Mesendoderm (in vitro differentiated cells): ENCODE measurements around the gene KDELR1.
A peak's percentile ranks its signal among the peaks of the same experiment; 100 is the strongest.

ENCODE experiments used
- DNase-seq: peaks from one replicate; pipeline ENCODE4 v3.0.0; 2013
- H2AK5ac ChIP-seq: 2 replicates; pipeline ENCODE4 v1.6.1; 2013; ENCODE audit warnings: low read length, inconsistent platforms
- H2BK120ac ChIP-seq: 2 replicates; pipeline ENCODE4 v1.6.1; 2013; ENCODE audit warnings: low read depth, mild to moderate bottlenecking, low read length, moderate library complexity, mixed read lengths
- H2BK15ac ChIP-seq: replicated peaks from 2 replicates; pipeline ENCODE4 v1.6.1; 2013; ENCODE audit warnings: low read depth, mild to moderate bottlenecking, moderate library complexity
- H2BK5ac ChIP-seq: 2 replicates; pipeline ENCODE4 v1.6.1; 2013; ENCODE audit warnings: low read length, inconsistent platforms
- H3K18ac ChIP-seq: 2 replicates; pipeline ENCODE4 v1.6.1; 2013; ENCODE audit warnings: mild to moderate bottlenecking, low read length, mixed read lengths
- H3K23ac ChIP-seq: one replicate; pipeline ENCODE4 v1.6.1; 2013; ENCODE audit warnings: low read length
- H3K27ac ChIP-seq: 2 replicates; pipeline ENCODE4 v1.5.1; 2013; ENCODE audit warnings: low read depth, mild to moderate bottlenecking, inconsistent platforms, low read length, moderate library complexity
- H3K27me3 ChIP-seq: 2 replicates; pipeline ENCODE4 v1.6.1; 2013; ENCODE audit warnings: low read length, control low read depth, mild to moderate bottlenecking, inconsistent platforms; ENCODE audit not compliant: insufficient read depth, poor library complexity
- H3K36me3 ChIP-seq: 2 replicates; pipeline ENCODE4 v1.6.1; 2013; ENCODE audit warnings: low read length, inconsistent platforms; ENCODE audit not compliant: control insufficient read depth, insufficient read depth
- H3K4ac ChIP-seq: one replicate; pipeline ENCODE4 v1.6.1; 2013; ENCODE audit warnings: low read depth, mild to moderate bottlenecking, low read length, moderate library complexity
- H3K4me1 ChIP-seq: 2 replicates; pipeline ENCODE4 v1.6.1; 2013; ENCODE audit warnings: low read depth, low read length, inconsistent platforms; ENCODE audit not compliant: control insufficient read depth
- H3K4me2 ChIP-seq: 2 replicates; pipeline ENCODE4 v1.6.1; 2013; ENCODE audit warnings: low read length
- H3K4me3 ChIP-seq: 2 replicates; pipeline ENCODE4 v1.5.1; 2013; ENCODE audit warnings: mild to moderate bottlenecking, low read length
- H3K56ac ChIP-seq: one replicate; pipeline ENCODE4 v1.6.1; 2013; ENCODE audit warnings: low read length
- H3K79me1 ChIP-seq: 2 replicates; pipeline ENCODE4 v1.6.1; 2013; ENCODE audit warnings: low read length, inconsistent platforms
- H3K79me2 ChIP-seq: 2 replicates; pipeline ENCODE4 v1.6.1; 2013; ENCODE audit warnings: mild to moderate bottlenecking, low read length; ENCODE audit not compliant: control insufficient read depth, insufficient read depth
- H3K9ac ChIP-seq: 2 replicates; pipeline ENCODE4 v1.6.1; 2013; ENCODE audit warnings: low read length, inconsistent platforms
- H4K5ac ChIP-seq: one replicate; pipeline ENCODE4 v1.6.1; 2013; ENCODE audit warnings: low read length
- H4K8ac ChIP-seq: one replicate; pipeline ENCODE4 v1.6.1; 2013; ENCODE audit warnings: low read depth, mild to moderate bottlenecking, control low read depth, low read length, moderate library complexity
- WGBS: extraction: QIAGEN DNeasy Blood & Tissue Kit; methylation state at CpG from one replicate; pipeline ENCODE4 v1.1.7; 2013; ENCODE audit warnings: low lambda C conversion rate, missing lambda C conversion rate; ENCODE audit not compliant: insufficient coverage; ENCODE audit errors: extremely low coverage; 5-methylcytosine and 5-hydroxymethylcytosine counted together

KDELR1 gene

DNA sequence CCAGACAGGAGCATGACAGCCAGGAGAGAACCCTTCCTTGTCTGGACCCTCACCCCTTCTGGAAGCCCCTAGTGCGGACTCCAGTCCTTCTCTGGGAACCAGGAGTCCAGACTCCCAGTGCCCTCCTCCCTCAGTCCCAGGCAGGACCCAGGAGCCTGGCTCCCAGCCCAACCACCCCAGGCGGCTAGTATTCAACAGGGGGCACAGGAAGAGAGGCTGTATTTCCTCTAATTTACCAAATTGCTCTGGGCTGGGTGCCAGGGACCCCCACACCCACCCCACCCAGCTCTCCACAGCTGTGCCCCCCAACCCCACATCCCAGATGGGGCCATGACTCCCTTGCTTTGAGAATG is 5.4 kb upstream of the KDELR1 start:
- Histone ChIP-seq H4K8ac (no peak overlapping the region), H3K36me3 (no peaks in the 10 kb centered on the region), H4K5ac (no peak overlapping the region), H3K27ac (no peak overlapping the region), H3K4me1 (peaks cover 5% of the 10 kb centered on the region), H3K18ac (no peak overlapping the region), H3K4me3 (no peak overlapping the region), H3K9ac (no peak overlapping the region), H3K4ac (no peak overlapping the region), H3K79me1 (no peaks in the 10 kb centered on the region), H3K56ac (no peak overlapping the region), H2BK5ac (no peak overlapping the region), H3K4me2 (no peak overlapping the region), H3K23ac (no peak overlapping the region), H3K79me2 (no peaks in the 10 kb centered on the region), H2BK120ac (no peak overlapping the region), H2AK5ac (no peak overlapping the region), H2BK15ac (no peak overlapping the region), H3K27me3 (peaks cover 15% of the 10 kb centered on the region)
- DNase-seq, result no peak
- WGBS, result no CpG with 5 or more reads among the region's 2 CpGs

GRCh38 chr19:48396016-48396823 is 4.9 kb upstream of the KDELR1 start:
- Histone ChIP-seq H3K18ac (no peak overlapping the region), H3K4me2 (no peak overlapping the region), H3K79me1 (no peaks in the 10 kb centered on the region), H2BK5ac (no peak overlapping the region), H3K4ac (no peak overlapping the region), H3K23ac (no peak overlapping the region), H3K27ac (no peak overlapping the region), H2BK15ac (no peak overlapping the region), H3K79me2 (peaks cover under 1% of the 10 kb centered on the region), H3K56ac (no peak overlapping the region), H3K9ac (no peak overlapping the region), H2BK120ac (no peak overlapping the region), H3K36me3 (no peaks in the 10 kb centered on the region), H3K4me3 (no peak overlapping the region), H4K8ac (no peak overlapping the region), H4K5ac (no peak overlapping the region), H3K27me3 (peaks cover 15% of the 10 kb centered on the region), H2AK5ac (no peak overlapping the region), H3K4me1 (peaks cover 5% of the 10 kb centered on the region)
- DNase-seq, result no peak
- no CpG with 5 or more reads among the region's 24 CpGs for WGBS

- DNase-seq, result no peak
- no peak overlapping the region for H3K4ac ChIP-seq
- no CpG with 5 or more reads among the region's 9 CpGs for whole genome bisulfite sequencing
- peaks cover 15% of the 10 kb centered on the region for H3K27me3 ChIP-seq
- no peak overlapping the region for H2AK5ac ChIP-seq
- no peak overlapping the region for H3K9ac ChIP-seq
- H2BK120ac ChIP-seq, result no peak overlapping the region
- H3K79me2 ChIP-seq, result peaks cover 7% of the 10 kb centered on the region
- H3K4me1 ChIP-seq, result peaks cover 5% of the 10 kb centered on the region
- H3K4me2 ChIP-seq, result no peak overlapping the region
- H4K5ac ChIP-seq, result no peak overlapping the region
- H4K8ac ChIP-seq, result no peak overlapping the region
- H3K56ac ChIP-seq, result peak overlapping the region; percentile 44
- no peak overlapping the region for H2BK5ac ChIP-seq
- H3K4me3 ChIP-seq, result no peak overlapping the region
- peak overlapping the region; percentile 32 for H3K23ac ChIP-seq
- H2BK15ac ChIP-seq, result no peak overlapping the region
- H3K27ac ChIP-seq, result no peak overlapping the region
- no peaks in the 10 kb centered on the region for H3K36me3 ChIP-seq
- no peak overlapping the region for H3K18ac ChIP-seq
- peaks cover 2% of the 10 kb centered on the region for H3K79me1 ChIP-seq
Observed at GRCh38 chr19:48395499-48395898, 4.1 kb upstream of the KDELR1 start.

DNA sequence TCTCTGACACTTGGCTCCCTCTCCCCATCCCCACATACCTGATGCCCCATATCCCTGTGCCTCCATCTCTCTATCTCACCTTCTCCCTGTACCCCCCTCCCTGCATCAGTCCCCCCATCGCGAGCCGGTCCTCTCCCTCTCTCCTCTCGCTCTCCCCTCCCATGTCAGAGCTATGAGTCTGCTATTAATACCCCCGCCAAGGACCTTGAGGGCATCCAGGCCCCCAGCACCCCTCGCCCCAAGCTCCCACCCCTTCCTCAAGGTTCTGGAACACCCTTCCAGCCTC is 3.8 kb upstream of the KDELR1 start:
- H3K4me2 ChIP-seq, result no peak overlapping the region
- H3K4me1 ChIP-seq, result peaks cover 5% of the 10 kb centered on the region
- H2BK15ac ChIP-seq, result no peak overlapping the region
- DNase-seq, result no peak
- H4K8ac ChIP-seq, result no peak overlapping the region
- peak overlapping the region; percentile 44 for H3K56ac ChIP-seq
- no peak overlapping the region for H3K23ac ChIP-seq
- H3K79me1 ChIP-seq, result peaks cover 2% of the 10 kb centered on the region
- no CpG with 5 or more reads among the region's 6 CpGs for WGBS
- H4K5ac ChIP-seq, result no peak overlapping the region
- H2AK5ac ChIP-seq, result peak overlapping the region; percentile 43
- no peak overlapping the region for H3K4me3 ChIP-seq
- no peaks in the 10 kb centered on the region for H3K36me3 ChIP-seq
- peaks cover 11% of the 10 kb centered on the region for H3K79me2 ChIP-seq
- no peak overlapping the region for H3K18ac ChIP-seq
- no peak overlapping the region for H2BK120ac ChIP-seq
- H3K4ac ChIP-seq, result no peak overlapping the region
- H2BK5ac ChIP-seq, result no peak overlapping the region
- peaks cover 15% of the 10 kb centered on the region for H3K27me3 ChIP-seq
- H3K9ac ChIP-seq, result no peak overlapping the region
- H3K27ac ChIP-seq, result no peak overlapping the region

GRCh38 chr19:48394331-48395169 is 3.2 kb upstream of the KDELR1 start:
- peaks cover 4% of the 10 kb centered on the region for H3K4me1 ChIP-seq
- H2BK15ac ChIP-seq, result no peak overlapping the region
- no peak overlapping the region for H3K4me3 ChIP-seq
- peak overlapping the region; percentile 43 for H2AK5ac ChIP-seq
- no peak overlapping the region for H3K27ac ChIP-seq
- WGBS, result no CpG with 5 or more reads among the region's 38 CpGs
- DNase-seq, result no peak
- peaks cover 15% of the 10 kb centered on the region for H3K27me3 ChIP-seq
- H3K56ac ChIP-seq, result peak overlapping the region; percentile 87
- H3K4ac ChIP-seq, result no peak overlapping the region
- no peak overlapping the region for H2BK5ac ChIP-seq
- H3K79me1 ChIP-seq, result peaks cover 2% of the 10 kb centered on the region
- no peak overlapping the region for H4K8ac ChIP-seq
- H4K5ac ChIP-seq, result no peak overlapping the region
- no peak overlapping the region for H2BK120ac ChIP-seq
- H3K4me2 ChIP-seq, result no peak overlapping the region
- peaks cover 11% of the 10 kb centered on the region for H3K79me2 ChIP-seq
- no peak overlapping the region for H3K23ac ChIP-seq
- no peaks in the 10 kb centered on the region for H3K36me3 ChIP-seq
- peak overlapping the region; percentile 66 for H3K9ac ChIP-seq
- no peak overlapping the region for H3K18ac ChIP-seq
